A549 (cell line): Measurements from ENCODE around the gene NGDN. TPM values are rescaled to one million over a fixed set of nuclear protein-coding genes. Genes with fewer than 3 reads are reported as not detected.

Experiments
- ATAC-seq, 2 experiments: fragments of 200-7000 bp in 1 of 2; fragments of >200 bp in 1 of 2; cut with Nextera tagmentation in 1 of 2; cut with Tn5 transposase in 1 of 2; 3 replicates each; pipeline versions ENCODE4 v1.8.0 to v1.9.1; 2018 to 2020; ENCODE audit warnings: mild to moderate bottlenecking in 1 of 2, moderate library complexity in 1 of 2
- CTCF ChIA-PET: fragments of 300-600 bp; sonication (Branson Sonifier 250); formaldehyde crosslinking; extraction: SDS; loops from one replicate; lab custom pipeline; 2021; ENCODE audit warnings: antibody characterized with exemption, inconsistent platforms; lab: Yijun Ruan, JAX
- POLR2A ChIA-PET: fragments of 350-600 bp; formaldehyde crosslinking; extraction: SDS; loops from one replicate; lab custom pipeline; 2021; ENCODE audit warnings: antibody characterized with exemption, inconsistent platforms; lab: Yijun Ruan, JAX
- DNase-seq, 2 experiments: peaks; one replicate each; pipeline versions ENCODE4 v3.0.0 to v3.0.0-alpha.2; 2011 to 2016; ENCODE audit warnings: low read depth in 1 of 2, low spot score in 1 of 2
- FAIRE-seq: peaks from 2 replicates; lab custom pipeline; 2011; peaks lifted over from hg19 to GRCh38; lab: Jason Lieb, UNC
- H3K27ac ChIP-seq, 2 experiments: fragments of >200 bp; sonication (Bioruptor Twin); formaldehyde crosslinking; 3 replicates each; pipeline ENCODE4 v1.5.1; 2016 to 2017
- H3K4me1 ChIP-seq: fragments of >200 bp; sonication (Bioruptor Twin); formaldehyde crosslinking; 3 replicates; pipeline ENCODE4 v1.6.1; 2016
- H3K4me2 ChIP-seq: fragments of >200 bp; sonication (Bioruptor Twin); formaldehyde crosslinking; 3 replicates; pipeline ENCODE4 v1.6.1; 2016
- H3K4me3 ChIP-seq: fragments of >200 bp; sonication (Bioruptor Twin); formaldehyde crosslinking; 3 replicates; pipeline ENCODE4 v1.5.1; 2016
- H3K9me3 ChIP-seq: fragments of >200 bp; sonication (Bioruptor Twin); formaldehyde crosslinking; 3 replicates; pipeline ENCODE4 v1.6.1; 2016
- BHLHE40 ChIP-seq: IDR thresholded peaks from 2 replicates; pipeline ENCODE4 v1.6.1; 2012; ENCODE audit warnings: low read depth, low read length, inconsistent platforms
- CBX2 ChIP-seq: fragments of 200-600 bp; sonication (generic); IDR thresholded peaks from 2 replicates; pipeline ENCODE4 v1.6.1; 2016; ENCODE audit warnings: low read depth, mild to moderate bottlenecking, borderline replicate concordance
- CEBPB ChIP-seq, 2 experiments: fragments of >200 bp in 1 of 2; sonication (Bioruptor Twin) in 1 of 2; formaldehyde crosslinking in 1 of 2; IDR thresholded peaks; 2 replicates each; pipeline ENCODE4 v1.6.1; 2012 to 2016
- CHD4 ChIP-seq: fragments of 200-600 bp; sonication (generic); IDR thresholded peaks from 2 replicates; pipeline ENCODE4 v1.6.1; 2016; ENCODE audit warnings: antibody characterized with exemption, mild to moderate bottlenecking, borderline replicate concordance
- CTCF ChIP-seq: fragments of >200 bp; sonication (Bioruptor Twin); formaldehyde crosslinking; IDR thresholded peaks from 3 replicates; pipeline ENCODE4 v1.5.1; 2016
- EHF ChIP-seq: fragments of 250-450 bp; sonication (Bioruptor Pico); IDR thresholded peaks from 2 replicates; pipeline ENCODE4 v1.5.0; 2020; ENCODE audit warnings: mild to moderate bottlenecking
- EHMT2 ChIP-seq: fragments of 200-600 bp; sonication (generic); IDR thresholded peaks from 2 replicates; pipeline ENCODE4 v1.6.1; 2016; ENCODE audit warnings: antibody characterized with exemption, low read depth, mild to moderate bottlenecking, moderate library complexity
- ELK1 ChIP-seq: fragments of 150-350 bp; IDR thresholded peaks from 2 replicates; pipeline ENCODE4 v1.6.1; 2014; ENCODE audit warnings: low read depth, mild to moderate bottlenecking, low read length
- EP300 ChIP-seq, 2 experiments: fragments of >200 bp; sonication (Bioruptor Twin); formaldehyde crosslinking; IDR thresholded peaks; 2 replicates in 1 of 2; 3 replicates in 1 of 2; pipeline ENCODE4 v1.6.1; 2016 to 2017
- ESRRA ChIP-seq: fragments of 150-350 bp; IDR thresholded peaks from 2 replicates; pipeline ENCODE4 v1.6.1; 2014; ENCODE audit warnings: mild to moderate bottlenecking, low read length, borderline replicate concordance
- GATA3 ChIP-seq: IDR thresholded peaks from 2 replicates; pipeline ENCODE4 v1.6.1; 2012; ENCODE audit warnings: borderline replicate concordance
- HDAC2 ChIP-seq: fragments of 200-600 bp; sonication (generic); IDR thresholded peaks from 2 replicates; pipeline ENCODE4 v1.6.1; 2016
- HEYL ChIP-seq: fragments of 250-450 bp; sonication (Bioruptor Pico); IDR thresholded peaks from 2 replicates; pipeline ENCODE4 v1.8.0; 2021; ENCODE audit warnings: mild to moderate bottlenecking, moderate library complexity
- HOXA7 ChIP-seq: fragments of 250-450 bp; sonication (Bioruptor Pico); IDR thresholded peaks from 2 replicates; pipeline ENCODE4 v1.5.0; 2020; ENCODE audit warnings: mild to moderate bottlenecking, moderate library complexity
- HOXB13 ChIP-seq: fragments of 250-450 bp; sonication (Bioruptor Pico); IDR thresholded peaks from 2 replicates; pipeline ENCODE4 v1.5.0; 2020; ENCODE audit warnings: low read depth, mild to moderate bottlenecking, moderate library complexity
- JUN ChIP-seq, 2 experiments: fragments of >200 bp; sonication (Bioruptor Twin); formaldehyde crosslinking; IDR thresholded peaks; 2 replicates in 1 of 2; 3 replicates in 1 of 2; pipeline ENCODE4 v1.6.1; 2016 to 2017
- JUNB ChIP-seq: fragments of >200 bp; sonication (Bioruptor Twin); formaldehyde crosslinking; IDR thresholded peaks from 2 replicates; pipeline ENCODE4 v1.6.1; 2016
- KDM1A ChIP-seq: fragments of 200-600 bp; sonication (generic); IDR thresholded peaks from 2 replicates; pipeline ENCODE4 v1.6.1; 2016; ENCODE audit warnings: low read depth, mild to moderate bottlenecking
- MAFK ChIP-seq: fragments of 450-650 bp; IDR thresholded peaks from 2 replicates; pipeline ENCODE4 v1.6.1; 2014; ENCODE audit not compliant: partially characterized antibody
- MAZ ChIP-seq: fragments of 150-350 bp; IDR thresholded peaks from 2 replicates; pipeline ENCODE4 v1.6.1; 2014; ENCODE audit warnings: antibody characterized with exemption, low read depth, low read length, borderline replicate concordance
- MYC ChIP-seq: IDR thresholded peaks from 2 replicates; pipeline ENCODE4 v1.6.1; 2012; ENCODE audit warnings: mild to moderate bottlenecking, inconsistent platforms, low read length, improper control_type of control experiment, borderline replicate concordance
- PHF8 ChIP-seq: fragments of 200-600 bp; sonication (generic); IDR thresholded peaks from 2 replicates; pipeline ENCODE4 v1.6.1; 2016; ENCODE audit warnings: low read depth, mild to moderate bottlenecking, antibody characterized with exemption, moderate library complexity, borderline replicate concordance
- RAD21 ChIP-seq, 2 experiments: fragments of >200 bp in 1 of 2; sonication (Bioruptor Twin) in 1 of 2; formaldehyde crosslinking in 1 of 2; IDR thresholded peaks in 1 of 2; conservative IDR thresholded peaks in 1 of 2; 2 replicates in 1 of 2; 3 replicates in 1 of 2; pipeline ENCODE4 v1.6.1; 2012 to 2018; ENCODE audit warnings: inconsistent platforms in 1 of 2
- RCOR1 ChIP-seq: fragments of 150-350 bp; IDR thresholded peaks from 2 replicates; pipeline ENCODE4 v1.6.1; 2014; ENCODE audit warnings: antibody characterized with exemption, low read length, low read depth
- REST ChIP-seq: fragments of 200-600 bp; sonication (generic); IDR thresholded peaks from 2 replicates; pipeline ENCODE4 v1.6.1; 2016; ENCODE audit warnings: antibody characterized with exemption, mild to moderate bottlenecking, moderate library complexity
- SREBF2 ChIP-seq: fragments of 450-650 bp; IDR thresholded peaks from 2 replicates; pipeline ENCODE4 v1.6.1; 2014; ENCODE audit warnings: mild to moderate bottlenecking, moderate library complexity
- TFCP2L1 ChIP-seq: fragments of 250-450 bp; sonication (Bioruptor Pico); IDR thresholded peaks from 2 replicates; pipeline ENCODE4 v1.5.0; 2021; ENCODE audit warnings: mild to moderate bottlenecking
- ZC3H11A ChIP-seq: fragments of 450-650 bp; IDR thresholded peaks from 2 replicates; pipeline ENCODE4 v1.6.1; 2014; ENCODE audit warnings: antibody characterized with exemption, mild to moderate bottlenecking
- ZNF302 ChIP-seq: fragments of 250-450 bp; sonication (Bioruptor Pico); IDR thresholded peaks from 2 replicates; pipeline ENCODE4 v1.9.0; 2021; ENCODE audit warnings: inconsistent platforms, mild to moderate bottlenecking, moderate library complexity
- WGBS: methylation state at CpG from one replicate; pipeline ENCODE4 v1.1.6; 2017; ENCODE audit errors: missing lambda C conversion rate; 5-methylcytosine and 5-hydroxymethylcytosine counted together
- polyA minus RNA-seq: library from RNA; depleted of rRNA, polyadenylated mRNA; stranded (reverse); fragments of >200 nt; gene quantifications from 2 replicates; pipeline ENCODE4 v1.2.3, GENCODE V29; 2011; rRNA and poly(A)+ RNA removed
- polyA plus RNA-seq, 4 experiments: library from polyadenylated mRNA; depleted of rRNA in 3 of 4; stranded (reverse); fragments of >200 nt; fragmentation: RNase III in 1 of 4; extraction: RNeasy Plus Mini Kit Qiagen cat#74134 plus additional on column Dnase treatment in 1 of 4; gene quantifications; 2 replicates in 3 of 4; 3 replicates in 1 of 4; pipeline ENCODE4 v1.2.3, GENCODE V29; 2011 to 2017
- TF ChIP-seq, protein P1 (sequence below): fragments of 250-450 bp; sonication (Bioruptor Pico); IDR thresholded peaks from 2 replicates; pipeline ENCODE4 v1.5.0; 2020; ENCODE audit warnings: low read depth, mild to moderate bottlenecking, moderate library complexity
- TF ChIP-seq, protein P2 (sequence below): IDR thresholded peaks from 2 replicates; pipeline ENCODE4 v1.6.1; 2012

Gene NGDN
- polyA plus RNA-seq (2011; rRNA removed) (99.5 and 108 TPM in 2 replicates), polyA plus RNA-seq (2017; fragmentation: RNase III; extraction: RNeasy Plus Mini Kit Qiagen cat#74134 plus additional on column Dnase treatment) (62.9 to 68.3 TPM (median 63.5 TPM) in 3 replicates), polyA minus RNA-seq (35.8 and 43.4 TPM in 2 replicates)
- polyA plus RNA-seq (2012; cell fraction: cytosol; rRNA removed) = 54.5 and 69.4 TPM in 2 replicates
- 34.4 and 50.6 TPM in 2 replicates for polyA plus RNA-seq (2012; cell fraction: nucleus; rRNA removed)

- peak within 1 kb of the TSS; percentile 77 to 87 for H3K27ac ChIP-seq
- no peaks in the 10 kb centered on the region for H3K9me3 ChIP-seq
- H3K4me3 ChIP-seq = peak within 1 kb of the TSS; percentile 87
- peaks cover 10% of the 10 kb centered on the region; the same call in 2 of the 3 replicates for H3K4me1 ChIP-seq
- POLR2A ChIA-PET = interaction anchor here (0.6 to 1.6 kb wide), 4 partner anchors 9 to 163 kb away, joined by 3 to 4 read pairs (median 3); partner anchors contain the start of gene BCL2L2
- CTCF ChIA-PET = interaction anchor here (1.0 to 21.4 kb wide), 5 partner anchors 8 to 94 kb away, joined by 3 to 553 read pairs (median 6); partner anchors contain the start of genes AP1G2 and THTPA
- DNase-seq (peak; percentile 98 to 100), ATAC-seq (peak; percentile 96 to 97), FAIRE-seq (peak; percentile 98)
- peak within 1 kb of the TSS; percentile 91 for H3K4me2 ChIP-seq
- 5% methylated on average over 40 of the region's 41 CpGs for WGBS
- TF ChIP-seq ESRRA = no peak
- TF ChIP-seq SREBF2 = no peak
- no peak for TF ChIP-seq GATA3
- TF ChIP-seq PHF8 = peak; percentile 97
- TF ChIP-seq CTCF = peak; percentile 59
- TF ChIP-seq, protein P1, sequence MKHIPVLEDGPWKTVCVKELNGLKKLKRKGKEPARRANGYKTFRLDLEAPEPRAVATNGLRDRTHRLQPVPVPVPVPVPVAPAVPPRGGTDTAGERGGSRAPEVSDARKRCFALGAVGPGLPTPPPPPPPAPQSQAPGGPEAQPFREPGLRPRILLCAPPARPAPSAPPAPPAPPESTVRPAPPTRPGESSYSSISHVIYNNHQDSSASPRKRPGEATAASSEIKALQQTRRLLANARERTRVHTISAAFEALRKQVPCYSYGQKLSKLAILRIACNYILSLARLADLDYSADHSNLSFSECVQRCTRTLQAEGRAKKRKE (CRISPR knock-in tag) = no peak
- no peak for TF ChIP-seq MAFK
- TF ChIP-seq HDAC2 = peak; percentile 93
- no peak for TF ChIP-seq TFCP2L1
- TF ChIP-seq EP300 (IDR thresholded peaks at IDR 0.05) = no peak
- TF ChIP-seq KDM1A = no peak
- no peak for TF ChIP-seq HOXA7
- TF ChIP-seq CBX2 = no peak
- peak; percentile 30 to 39; a peak in 3 of 5 replicates for TF ChIP-seq RAD21 (conservative IDR thresholded peaks at IDR 0.05 in 1 of 2, IDR thresholded peaks at IDR 0.05 in 1 of 2)
- no peak for TF ChIP-seq JUNB
- TF ChIP-seq MYC = no peak
- TF ChIP-seq HEYL (CRISPR knock-in tag) = no peak
- peak in 1 of 2 experiments; percentile 57; a peak in 1 of 4 replicates for TF ChIP-seq CEBPB (IDR thresholded peaks at IDR 0.05)
- no peak for TF ChIP-seq CHD4
- TF ChIP-seq REST = no peak
- TF ChIP-seq JUN (IDR thresholded peaks at IDR 0.05) = peak; percentile 59 to 71; a peak in 3 of 5 replicates
- no peak for TF ChIP-seq ELK1
- no peak for TF ChIP-seq EHF (CRISPR knock-in tag)
- no peak for TF ChIP-seq ZC3H11A
- TF ChIP-seq MAZ = no peak
- TF ChIP-seq HOXB13 (CRISPR knock-in tag) = peak; percentile 83
- no peak for TF ChIP-seq ZNF302 (CRISPR knock-in tag)
- TF ChIP-seq, protein P2, sequence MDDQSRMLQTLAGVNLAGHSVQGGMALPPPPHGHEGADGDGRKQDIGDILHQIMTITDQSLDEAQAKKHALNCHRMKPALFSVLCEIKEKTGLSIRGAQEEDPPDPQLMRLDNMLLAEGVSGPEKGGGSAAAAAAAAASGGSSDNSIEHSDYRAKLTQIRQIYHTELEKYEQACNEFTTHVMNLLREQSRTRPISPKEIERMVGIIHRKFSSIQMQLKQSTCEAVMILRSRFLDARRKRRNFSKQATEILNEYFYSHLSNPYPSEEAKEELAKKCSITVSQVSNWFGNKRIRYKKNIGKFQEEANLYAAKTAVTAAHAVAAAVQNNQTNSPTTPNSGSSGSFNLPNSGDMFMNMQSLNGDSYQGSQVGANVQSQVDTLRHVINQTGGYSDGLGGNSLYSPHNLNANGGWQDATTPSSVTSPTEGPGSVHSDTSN = peak; percentile 94
- peak; percentile 98; the same call in 1 of the 2 replicates for TF ChIP-seq EHMT2
- TF ChIP-seq BHLHE40 = no peak
- no peak for TF ChIP-seq RCOR1
Observed at GRCh38 chr14:23469127-23469905, at the start of gene NGDN. Gene NGDN (plus strand): TSS chr14:23469703. CDS start chr14:23469716, 13 bp downstream.
